GM12865 (cell line): ENCODE data around the gene HFM1.
"Not testable (repeated sequence)": the region's sequence is repeated elsewhere in the genome, so short reads cannot be mapped to it uniquely, and the experiment has no call there.

ENCODE experiments used
- DNase-seq: peaks from one replicate; pipeline ENCODE4 v3.0.0; 2010; ENCODE audit warnings: low read depth
- H3K4me3 ChIP-seq: 2 replicates; pipeline ENCODE4 v1.5.1; 2011; ENCODE audit warnings: mild to moderate bottlenecking, low read depth, low read length, control low read depth
- CTCF ChIP-seq: IDR thresholded peaks from 2 replicates; pipeline ENCODE4 v1.5.1; 2011; ENCODE audit warnings: low read length, control low read depth, low read depth, inconsistent platforms; ENCODE audit not compliant: insufficient read depth; ENCODE audit errors: missing control alignments

HFM1 gene

GRCh38 chr1:91404151-91405012 lies at the start of gene HFM1:
Gene HFM1 (minus strand): TSS chr1:91404837. CDS start chr1:91401082, 3,755 bp downstream.
- peak; percentile 78 for DNase-seq
- H3K4me3 ChIP-seq: peak within 1 kb of the TSS; percentile 67
- peak; percentile 1 for TF ChIP-seq CTCF

GRCh38 chr1:91454136-91454535 lies 49.5 kb upstream of the HFM1 start:
- TF ChIP-seq CTCF: no peak
- H3K4me3 ChIP-seq: no peak overlapping the region
- DNase-seq: no peak

GRCh38 chr1:91450260-91450659 lies 45.6 kb upstream of the HFM1 start:
- DNase-seq: no peak
- no peak overlapping the region for H3K4me3 ChIP-seq
- TF ChIP-seq CTCF: no peak

GRCh38 chr1:91447782-91448181 lies 43.1 kb upstream of the HFM1 start:
- not testable (repeated sequence) for DNase-seq, H3K4me3 ChIP-seq

GRCh38 chr1:91441980-91442379 lies 37.3 kb upstream of the HFM1 start:
- DNase-seq, H3K4me3 ChIP-seq: not testable (repeated sequence)

GRCh38 chr1:91440847-91441246 lies 36.2 kb upstream of the HFM1 start:
- H3K4me3 ChIP-seq: no peak overlapping the region
- no peak for TF ChIP-seq CTCF
- DNase-seq: peak; percentile 15

- no peak for TF ChIP-seq CTCF
- DNase-seq: no peak
- H3K4me3 ChIP-seq: no peak overlapping the region
These were observed 34.4 kb upstream of the HFM1 start for GRCh38 chr1:91439016-91439415.

- no peak for TF ChIP-seq CTCF
- H3K4me3 ChIP-seq: no peak overlapping the region
- peak; percentile 19 for DNase-seq
These were observed 23.7 kb upstream of the HFM1 start for GRCh38 chr1:91428182-91428798.
